Measurements from ENCODE around the gene ADRA2B.

ADRA2B gene

GRCh38 chr2:96117701-96118588 lies 1.6 kb upstream of the ADRA2B start:
- peak; percentile 23 for DNase-seq (ENCODE audit: low read depth)

DNA sequence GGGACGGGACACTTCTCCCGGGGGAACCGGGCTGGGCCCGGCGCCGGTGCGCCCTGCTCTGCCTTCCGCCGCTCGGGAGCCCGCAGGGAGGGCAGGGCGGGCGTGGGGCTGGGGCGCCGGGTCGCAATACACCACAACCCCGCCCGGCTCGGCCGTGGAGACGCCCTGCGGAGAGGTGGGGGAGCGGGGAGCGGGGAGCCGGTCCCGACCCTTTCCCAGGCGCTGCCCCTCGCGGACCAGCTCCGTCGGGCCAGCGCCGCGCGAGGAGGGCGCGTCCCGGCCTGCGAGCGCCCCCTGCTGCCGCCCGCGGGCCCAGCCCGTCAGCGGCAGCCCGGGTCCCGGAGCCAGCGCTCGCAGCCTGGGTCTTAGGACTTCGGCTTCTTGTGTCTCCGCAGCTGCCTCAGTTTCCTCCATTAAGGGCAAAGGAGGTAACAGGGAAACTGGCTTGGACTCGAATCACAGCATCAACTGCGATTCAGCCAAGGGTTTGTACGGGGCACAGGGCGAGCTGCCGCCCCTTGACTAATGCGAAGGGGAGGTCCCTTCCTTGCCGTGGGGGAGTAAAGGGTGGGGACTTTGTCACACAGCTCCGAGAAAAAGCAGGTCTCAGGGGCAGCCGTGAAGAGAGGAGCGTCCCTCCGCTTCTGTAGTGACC lies 635 bp upstream of the ADRA2B start:
- peak; percentile 60 for DNase-seq (ENCODE audit: low read depth)

DNA sequence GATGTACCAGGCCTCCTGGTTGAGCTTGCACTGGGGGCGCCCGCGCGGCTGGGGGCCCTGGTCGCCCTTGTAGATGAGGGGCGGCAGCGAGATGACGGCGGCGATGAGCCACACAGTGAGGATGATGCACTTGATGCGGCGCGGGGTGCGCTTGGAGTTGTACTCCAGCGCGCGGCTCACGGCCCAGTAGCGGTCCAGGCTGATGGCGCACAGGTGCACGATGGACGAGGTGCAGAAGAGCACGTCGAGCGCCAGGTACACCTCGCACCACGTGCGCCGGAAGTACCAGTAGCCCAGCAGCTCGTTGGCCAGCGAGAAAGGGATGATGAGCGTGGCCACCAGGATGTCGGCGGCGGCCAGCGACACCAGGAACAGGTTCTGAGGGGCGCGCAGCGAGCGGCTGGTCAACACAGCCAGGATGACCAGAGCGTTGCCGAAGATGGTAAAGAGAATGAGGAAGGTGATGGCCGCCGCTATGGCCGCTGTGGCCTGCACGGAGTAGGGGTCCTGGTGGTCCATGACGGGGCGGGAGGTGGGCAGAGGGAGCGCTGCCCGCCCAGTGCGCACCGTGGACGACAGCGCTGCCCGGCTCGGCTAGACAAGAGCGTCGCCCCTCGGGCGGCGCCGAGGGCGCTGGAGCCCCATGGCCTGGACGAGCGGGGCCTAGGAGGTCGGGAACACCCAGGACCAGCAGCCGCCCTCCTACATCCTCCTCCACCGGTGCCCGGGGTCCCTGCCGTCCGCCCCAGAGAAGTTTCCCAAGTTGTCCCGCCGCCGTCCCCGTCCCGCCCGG lies 544 bp downstream of the ADRA2B start:
- no peak for DNase-seq (ENCODE audit: low read depth)

DNA sequence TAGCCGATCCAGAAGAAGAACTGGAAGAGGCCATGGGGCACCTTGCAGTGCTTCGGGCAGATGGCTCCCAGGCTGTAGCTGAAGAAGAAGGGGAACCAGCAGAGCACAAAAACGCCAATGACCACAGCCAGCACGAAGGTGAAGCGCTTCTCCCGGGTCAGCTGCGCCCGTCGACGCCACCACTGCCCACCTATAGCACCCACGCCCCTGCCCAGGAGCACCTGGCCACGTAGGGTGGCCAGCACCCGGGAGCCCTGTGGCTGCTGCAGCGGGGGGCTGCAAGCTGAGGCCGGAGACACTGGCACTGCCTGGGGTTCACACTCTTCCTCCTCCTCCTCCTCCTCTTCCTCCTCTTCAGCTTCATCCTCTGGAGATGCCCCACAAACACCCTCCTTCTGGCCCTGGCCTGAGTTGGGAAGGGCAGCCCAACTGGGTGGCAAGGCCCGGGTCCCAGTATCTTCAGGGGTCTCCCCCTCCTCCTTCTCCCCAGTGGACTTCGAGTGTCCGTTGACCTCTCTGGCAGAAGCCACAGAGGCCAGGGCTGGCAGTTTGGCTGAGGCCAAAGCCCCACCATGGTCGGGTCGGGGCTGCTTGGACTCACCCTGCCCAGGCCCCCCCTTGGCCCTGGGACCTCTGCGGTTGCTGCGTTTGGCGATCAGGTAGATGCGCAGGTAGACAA lies 1.3 kb downstream of the ADRA2B start:
- DNase-seq (ENCODE audit: low read depth) = no peak

- no peak for DNase-seq (ENCODE audit: low read depth)
These were observed 1.8 kb downstream of the ADRA2B start for GRCh38 chr2:96114546-96114902.

DNA sequence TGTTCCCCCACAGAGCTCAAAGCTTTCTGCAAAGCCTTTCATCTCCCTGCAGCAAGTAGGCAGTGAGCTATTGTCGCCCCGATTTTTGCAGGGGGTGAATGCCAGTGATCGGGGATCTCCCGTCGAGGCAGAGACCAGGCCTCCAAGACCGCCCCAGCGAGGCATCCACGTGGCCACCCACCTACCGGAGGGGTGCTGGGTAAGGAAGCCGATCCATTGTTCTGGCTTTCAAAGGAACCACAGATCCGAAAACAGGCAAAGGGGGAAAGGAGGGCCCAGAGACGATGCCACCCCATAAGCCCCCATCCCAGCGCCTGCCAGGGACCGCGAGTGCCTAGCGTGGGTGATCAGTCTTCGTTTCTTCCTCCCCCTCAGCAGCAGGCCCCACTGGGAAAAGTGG lies 2.4 kb downstream of the ADRA2B start:
- DNase-seq (ENCODE audit: low read depth) = no peak

GRCh38 chr2:96113367-96113677 lies 3.0 kb downstream of the ADRA2B start:
- DNase-seq (ENCODE audit: low read depth) = no peak

DNA sequence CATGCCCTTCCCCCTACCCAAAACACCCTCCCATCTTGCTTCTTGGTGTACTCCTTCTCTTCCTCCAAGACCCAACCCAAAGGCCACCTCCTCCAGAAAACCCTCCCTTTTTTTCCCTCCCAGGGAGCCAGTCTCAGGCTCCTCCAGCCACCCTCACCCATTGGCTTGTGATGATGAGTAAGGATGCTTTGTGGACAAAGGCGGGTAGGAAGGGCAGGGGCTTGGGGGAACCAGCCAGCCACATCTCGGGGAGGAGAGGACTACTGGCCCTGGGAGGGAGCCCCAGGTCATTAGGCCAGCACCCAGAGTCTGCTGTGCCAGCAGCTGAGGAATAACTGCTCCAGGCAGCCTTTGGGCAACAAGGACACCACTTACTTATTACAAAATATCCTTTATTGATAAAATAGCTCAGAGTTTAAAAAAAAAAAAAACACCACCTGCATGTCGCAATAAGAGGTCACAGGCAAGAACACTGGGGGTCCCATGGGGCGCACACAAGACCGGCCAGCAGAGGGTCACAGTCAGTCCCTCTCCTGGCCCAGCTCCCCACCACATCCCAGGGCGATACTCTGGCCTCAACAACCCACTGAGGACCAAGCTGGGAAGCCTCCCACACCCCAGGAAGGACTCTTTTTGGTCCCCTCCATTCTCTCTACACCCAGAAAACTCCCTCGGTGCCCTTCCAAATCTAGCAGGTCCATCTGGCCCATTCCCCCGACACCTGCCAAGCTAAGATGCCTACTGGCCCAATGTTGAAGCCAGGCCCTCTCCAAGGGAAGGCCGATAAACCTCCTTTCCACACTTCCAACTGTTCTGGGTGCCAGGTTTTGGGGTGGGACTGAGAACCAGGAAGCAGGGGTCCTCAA lies 3.6 kb downstream of the ADRA2B start:
- no peak for DNase-seq (ENCODE audit: low read depth)

GRCh38 chr2:96111823-96112500 lies 4.4 kb downstream of the ADRA2B start:
- DNase-seq (ENCODE audit: low read depth) = no peak

GRCh38 chr2:96111257-96111640 lies 5.1 kb downstream of the ADRA2B start:
- DNase-seq (ENCODE audit: low read depth) = no peak

DNA sequence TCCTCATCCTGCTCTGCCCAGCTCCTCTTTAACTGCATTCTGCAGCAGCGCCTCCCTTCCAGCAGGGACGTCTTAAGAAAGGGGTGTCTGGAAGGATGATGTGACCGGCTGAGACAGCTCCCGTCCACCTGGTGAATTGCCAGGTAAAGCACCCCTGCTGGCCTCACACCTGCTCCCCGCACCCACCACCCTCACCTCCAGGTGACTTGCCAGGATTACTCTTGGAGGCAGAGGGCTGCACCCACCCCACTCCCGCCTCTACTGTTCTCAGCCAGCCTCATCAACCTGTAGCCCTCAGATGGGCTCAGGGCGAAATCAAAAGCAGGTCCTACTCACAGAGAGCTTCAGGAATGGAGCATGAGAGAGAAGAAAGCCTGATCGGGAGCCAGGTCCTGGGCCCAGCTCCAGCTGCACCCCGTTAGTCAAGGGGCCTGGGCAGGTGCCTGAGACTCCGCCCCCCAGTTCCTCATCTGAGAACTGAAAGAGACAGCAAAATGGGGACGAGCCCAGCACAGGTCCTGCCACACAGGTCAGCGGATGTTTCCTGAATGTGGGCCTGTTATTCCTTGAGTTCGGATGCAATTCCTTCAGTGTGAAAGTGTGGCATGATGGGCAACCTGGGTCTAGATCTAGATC lies 5.6 kb downstream of the ADRA2B start:
- no peak for DNase-seq (ENCODE audit: low read depth)

DNA sequence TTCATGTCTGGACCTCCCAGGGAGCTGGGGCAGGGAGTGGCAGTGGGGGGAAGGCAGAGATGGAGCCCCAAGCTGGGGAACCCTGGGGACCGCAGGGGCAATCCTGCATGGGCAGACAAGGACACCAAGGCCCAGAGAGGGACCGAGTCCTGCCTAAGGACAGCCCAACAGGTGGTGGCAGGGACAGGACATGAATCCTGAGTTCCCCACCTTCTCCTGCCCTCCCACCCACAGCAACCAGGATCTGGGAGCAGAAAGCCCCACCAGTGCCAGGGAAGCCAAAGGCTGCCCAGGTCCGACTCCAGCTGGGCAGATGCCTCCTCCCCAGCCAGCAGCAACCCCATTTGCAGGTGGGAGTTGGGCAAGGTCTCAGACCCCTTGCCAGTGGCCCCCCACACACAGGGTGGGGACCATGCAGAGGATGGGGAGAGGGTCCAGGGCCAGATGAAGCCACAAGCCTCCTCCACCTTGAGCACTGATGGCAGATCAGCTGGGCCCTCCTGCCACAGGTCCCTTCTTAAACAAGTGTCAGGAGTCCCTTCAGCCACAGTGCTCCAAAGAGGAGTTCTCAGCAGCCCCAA lies 6.3 kb downstream of the ADRA2B start:
- DNase-seq (ENCODE audit: low read depth) = no peak

- DNase-seq (ENCODE audit: low read depth) = no peak
These were observed 7.0 kb downstream of the ADRA2B start for GRCh38 chr2:96109361-96109680.

GRCh38 chr2:96108541-96109360 lies 7.6 kb downstream of the ADRA2B start:
- no peak for DNase-seq (ENCODE audit: low read depth)

DNA sequence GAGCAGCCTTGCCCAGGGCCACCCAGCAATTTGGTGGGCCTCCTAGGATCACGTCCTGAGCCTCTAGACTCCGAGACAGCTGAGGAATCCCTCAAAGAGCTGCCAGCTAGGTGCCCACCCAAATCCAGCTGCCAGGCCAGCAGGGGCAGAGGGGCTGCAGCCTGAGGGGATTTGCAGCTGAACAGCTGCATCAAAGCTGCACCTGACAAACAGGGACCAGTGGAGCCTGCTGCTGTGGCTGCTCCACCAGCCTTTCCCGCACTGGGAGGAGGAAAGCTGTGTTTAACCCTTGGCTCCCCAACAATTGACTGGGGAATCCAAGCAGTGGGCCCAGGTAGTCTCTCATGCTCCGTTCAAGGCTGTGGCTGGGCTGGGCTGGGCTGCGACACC lies 8.2 kb downstream of the ADRA2B start:
- DNase-seq (ENCODE audit: low read depth) = no peak

GRCh38 chr2:96107708-96108065 lies 8.7 kb downstream of the ADRA2B start:
- DNase-seq (ENCODE audit: low read depth) = no peak

DNA sequence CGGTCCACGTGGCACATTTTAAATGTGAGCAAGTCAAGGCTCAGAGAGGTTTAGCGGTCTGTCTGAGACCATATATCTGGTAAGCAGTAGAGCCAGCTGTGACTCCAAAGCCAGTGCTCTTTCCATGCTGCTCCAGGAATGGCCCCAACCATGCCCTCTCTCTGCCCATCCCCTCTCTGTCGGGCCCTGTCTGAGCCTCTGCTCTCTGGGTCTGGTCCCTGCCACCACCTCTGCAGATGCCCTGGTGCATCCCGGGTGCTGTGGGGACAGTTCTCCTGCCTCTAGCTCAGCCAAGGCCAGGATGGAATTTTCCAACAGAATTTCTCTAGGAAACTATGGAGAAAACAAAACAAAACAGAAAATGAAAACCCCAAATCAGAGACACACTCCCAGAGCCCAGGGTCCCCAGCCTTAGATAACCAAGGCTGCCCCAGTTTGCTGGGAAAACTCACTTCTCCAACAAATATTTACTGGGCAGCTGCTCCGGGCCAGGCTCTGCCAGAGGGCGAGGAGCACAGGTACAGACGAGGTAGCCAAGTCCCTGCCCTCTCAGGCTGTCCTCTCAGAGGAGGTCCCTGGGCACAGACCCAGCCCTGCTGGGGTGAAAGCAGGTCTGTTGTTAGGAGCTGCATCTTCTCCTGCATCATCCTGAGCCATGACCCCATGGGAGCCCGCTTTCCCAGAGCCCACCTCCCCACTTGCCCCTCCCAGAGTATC lies 9.2 kb downstream of the ADRA2B start:
- no peak for DNase-seq (ENCODE audit: low read depth)

DNA sequence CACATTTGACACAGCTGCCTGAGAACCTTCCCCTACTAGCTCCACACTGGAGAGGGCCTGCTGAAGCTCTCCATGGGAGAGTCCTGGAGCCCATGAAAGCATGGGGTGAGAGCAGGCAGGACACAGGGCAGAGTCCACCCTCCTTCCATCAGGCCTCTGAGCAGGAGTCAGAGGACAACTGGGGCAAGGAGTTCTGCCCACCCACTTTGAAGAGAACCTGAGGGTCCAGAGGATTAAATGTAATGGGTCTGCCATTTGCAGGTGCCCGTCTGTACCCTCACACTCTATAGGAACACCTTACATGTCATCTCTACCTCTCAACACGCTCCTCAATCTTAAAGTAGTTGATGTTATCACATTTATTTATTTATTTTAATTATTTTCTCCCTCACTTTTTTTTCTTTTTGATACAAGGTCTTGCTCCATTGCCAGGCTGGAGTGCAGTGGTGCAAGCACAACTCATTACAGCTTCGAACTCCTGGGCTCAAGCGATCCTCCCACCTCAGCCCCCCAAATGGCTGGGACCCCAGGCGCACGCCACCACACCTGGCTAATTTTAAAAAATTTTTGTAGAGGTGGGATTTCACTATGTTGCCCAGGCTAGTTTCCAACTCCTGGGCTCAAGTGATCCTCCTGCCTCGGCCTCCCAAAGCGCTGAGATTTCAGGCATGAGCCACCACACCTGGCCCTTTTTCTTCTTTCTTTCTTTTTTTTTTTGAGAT lies 10.2 kb downstream of the ADRA2B start:
- DNase-seq (ENCODE audit: low read depth) = no peak

Measured in ELR (cell line).